ENCODE data around the gene CNDP1.
"Not testable (repeated sequence)": the region's sequence is repeated elsewhere in the genome, so short reads cannot be mapped to it uniquely, and the experiment has no call there.

CNDP1 gene

GRCh38 chr18:74556126-74556525 is 21.8 kb downstream of the CNDP1 start:
- H3K4me3 ChIP-seq, result no peak overlapping the region
- no peak for DNase-seq (ENCODE audit: low spot score)
- no peak for TF ChIP-seq CTCF (IDR thresholded peaks at IDR 0.05)
- H3K27ac ChIP-seq, result no peak overlapping the region

DNA sequence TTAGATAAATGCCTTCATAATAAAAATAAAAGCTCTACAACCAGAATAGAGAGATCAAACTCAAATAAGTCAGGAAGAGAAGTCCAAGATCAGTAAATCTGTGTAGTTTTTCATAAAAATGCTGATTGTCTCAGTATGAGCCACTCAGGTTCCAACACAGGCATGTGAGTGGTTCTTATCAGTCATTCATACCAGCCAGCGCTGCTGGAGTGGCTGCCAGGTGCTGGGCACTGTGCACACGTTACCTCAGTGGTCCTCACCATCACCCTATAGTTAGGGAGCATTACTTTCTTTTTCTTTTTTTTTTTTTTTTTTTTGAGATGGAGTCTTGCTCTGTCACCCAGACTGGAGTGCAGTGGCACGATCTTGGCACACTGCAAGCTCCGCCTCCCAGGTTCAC is 23.8 kb downstream of the CNDP1 start:
- DNase-seq (ENCODE audit: low spot score), result no peak
- no peak overlapping the region for H3K27ac ChIP-seq
- no peak for TF ChIP-seq CTCF (IDR thresholded peaks at IDR 0.05)
- H3K4me3 ChIP-seq, result no peak overlapping the region

DNA sequence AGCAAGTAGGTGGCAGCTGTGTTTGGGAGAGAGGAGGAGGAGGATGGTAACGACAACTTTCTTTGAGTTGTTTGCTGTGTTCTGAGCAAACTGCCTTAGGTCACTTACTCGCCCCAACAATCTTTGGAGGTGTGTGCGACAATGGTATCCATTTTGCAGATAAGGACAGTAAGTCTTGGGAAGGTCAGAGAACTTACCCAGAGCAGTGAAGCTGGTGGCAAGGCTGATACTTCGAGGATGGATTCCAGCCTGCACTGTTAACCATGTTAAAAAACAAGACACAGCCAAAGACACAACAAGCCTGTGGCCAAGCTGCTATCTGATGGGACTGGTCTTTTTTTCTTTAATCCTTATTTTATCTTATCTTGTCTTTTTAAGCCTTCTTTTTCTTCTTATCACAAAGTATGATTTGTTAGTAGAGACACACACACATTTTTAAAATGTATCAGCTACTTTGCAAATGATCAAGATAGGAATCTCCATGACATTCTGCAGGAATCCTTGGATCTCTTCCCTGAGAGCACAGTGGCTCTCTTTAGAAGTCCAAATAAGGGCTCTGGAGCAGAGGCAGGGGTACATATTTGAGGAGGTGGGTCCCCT is 27.9 kb downstream of the CNDP1 start:
- H3K27ac ChIP-seq, result no peak overlapping the region
- TF ChIP-seq CTCF (IDR thresholded peaks at IDR 0.05), result no peak

DNA sequence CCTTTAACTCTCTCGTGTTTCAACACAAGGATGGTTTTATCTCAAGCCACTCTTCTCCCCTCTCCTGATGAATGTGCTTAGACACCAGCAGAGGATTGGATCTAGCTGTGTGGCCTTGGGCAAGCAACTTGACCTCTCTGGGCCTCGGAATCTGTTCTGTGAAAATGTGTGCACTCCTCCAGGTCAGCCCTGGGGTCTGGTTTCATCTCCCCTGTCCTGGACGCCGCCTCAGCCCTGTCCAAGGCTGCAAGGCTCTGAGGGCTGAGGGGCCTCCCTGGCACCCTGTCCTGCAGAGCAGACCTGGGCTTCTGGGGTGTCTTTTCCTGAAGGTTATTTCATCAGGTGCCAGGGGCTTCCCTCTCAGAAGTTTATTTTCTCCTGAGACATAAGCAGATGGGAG is 28.5 kb downstream of the CNDP1 start:
- Histone ChIP-seq H3K27ac (no peak overlapping the region), H3K4me3 (no peak overlapping the region)
- DNase-seq (ENCODE audit: low spot score), result no peak
- TF ChIP-seq CTCF (IDR thresholded peaks at IDR 0.05), result no peak

More for the DNA sequence above, 27.9 kb downstream of the CNDP1 start:
- no peak overlapping the region for H3K4me3 ChIP-seq
- DNase-seq (ENCODE audit: low spot score), result no peak

DNA sequence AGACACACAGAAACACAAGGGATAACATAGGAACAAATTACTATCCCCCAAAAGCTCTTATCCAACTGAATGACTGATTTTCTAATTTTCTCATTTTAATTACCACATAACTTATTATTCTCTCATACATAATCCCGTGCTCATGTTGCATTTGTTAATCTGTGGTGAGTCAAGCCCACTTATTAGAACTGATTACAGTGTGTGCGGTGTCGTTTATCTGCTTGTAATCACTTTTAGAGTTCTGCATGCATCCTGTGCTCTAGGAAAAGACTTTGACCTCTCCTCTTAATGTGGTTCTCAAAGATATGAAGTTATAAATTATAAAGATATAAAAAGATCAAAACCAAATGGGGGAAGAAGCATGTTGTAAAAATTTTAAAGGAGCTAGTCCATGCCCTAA is 29.7 kb downstream of the CNDP1 start:
- Histone ChIP-seq H3K4me3 (no peak overlapping the region), H3K27ac (no peak overlapping the region)
- no peak for TF ChIP-seq CTCF (IDR thresholded peaks at IDR 0.05)
- DNase-seq (ENCODE audit: low spot score), result no peak

DNA sequence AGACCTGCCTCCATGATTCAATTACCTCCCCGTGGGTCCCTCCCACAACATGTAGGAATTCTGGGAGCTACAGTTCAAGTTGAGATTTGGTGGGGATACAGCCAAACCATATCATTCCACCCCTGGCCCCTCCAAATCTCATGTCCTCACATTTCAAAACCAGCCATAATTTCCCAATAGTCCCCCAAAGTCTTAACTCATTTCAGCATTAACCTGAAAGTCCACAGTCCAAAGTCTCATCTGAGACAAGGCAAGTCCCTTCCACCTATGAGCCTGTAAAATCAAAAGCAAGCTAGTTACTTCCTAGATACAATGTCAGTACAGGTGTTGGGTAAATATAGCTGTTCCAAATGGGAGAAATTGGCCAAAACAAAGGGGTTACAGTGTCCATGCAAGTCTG is 30.9 kb downstream of the CNDP1 start:
- not testable (repeated sequence) for H3K27ac ChIP-seq; DNase-seq (ENCODE audit: low spot score); H3K4me3 ChIP-seq

- H3K4me3 ChIP-seq; H3K27ac ChIP-seq; DNase-seq (ENCODE audit: low spot score): not testable (repeated sequence)
These were observed 31.7 kb downstream of the CNDP1 start for GRCh38 chr18:74565993-74566392.

DNA sequence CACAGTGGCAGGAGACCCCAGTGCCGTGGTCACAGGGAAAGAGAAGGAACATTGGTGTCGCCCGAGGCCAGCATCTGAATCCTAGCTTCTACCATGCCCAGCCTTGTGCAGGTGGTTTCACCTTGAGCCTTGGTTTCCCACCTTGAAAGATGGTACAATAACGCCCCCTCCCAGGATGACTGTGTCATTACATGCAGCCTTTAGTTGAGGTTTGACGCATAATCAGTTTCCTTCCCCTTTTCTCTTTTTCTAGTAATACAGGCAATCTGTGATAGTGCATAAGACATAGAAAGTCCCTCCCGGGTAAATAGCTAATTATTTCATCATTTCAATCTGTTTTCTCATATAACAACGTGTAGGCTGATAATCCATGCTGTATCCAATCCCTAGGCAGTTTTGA is 33.5 kb downstream of the CNDP1 start:
- H3K27ac ChIP-seq, result no peak overlapping the region
- no peak for TF ChIP-seq CTCF (IDR thresholded peaks at IDR 0.05)
- no peak for DNase-seq (ENCODE audit: low spot score)
- no peak overlapping the region for H3K4me3 ChIP-seq

Data from coronary artery (tissue), 2 donors.